HEK293 (cell line): ENCODE data around the gene PHF20.
A peak's percentile ranks its signal among the peaks of the same experiment; 100 is the strongest.

Experiments
- CTCF ChIA-PET: fragments of 350-600 bp; formaldehyde crosslinking; extraction: SDS; loops from one replicate; lab custom pipeline; 2021; ENCODE audit warnings: antibody characterized with exemption; lab: Yijun Ruan, JAX
- POLR2A ChIA-PET: fragments of 300-600 bp; formaldehyde crosslinking; extraction: SDS; loops from one replicate; lab custom pipeline; 2020; ENCODE audit warnings: antibody characterized with exemption, inconsistent platforms; lab: Yijun Ruan, JAX
- H3K27ac ChIP-seq: fragments of 200-500 bp; sonication (Bioruptor generic); 2 replicates; pipeline ENCODE4 v1.5.1; 2014; ENCODE audit warnings: low read depth, low read length, control low read depth, inconsistent platforms; ENCODE audit errors: extremely low read depth
- H3K36me3 ChIP-seq, 2 experiments: fragments of 200-500 bp in 1 of 2; sonication (Bioruptor generic) in 1 of 2; 1 replicate in 1 of 2; 2 replicates in 1 of 2; pipeline ENCODE4 v1.5.1; 2014 to 2017; ENCODE audit warnings: inconsistent platforms in 2 of 2, low read length in 2 of 2; ENCODE audit not compliant: control insufficient read depth in 2 of 2, insufficient read depth in 1 of 2
- H3K4me1 ChIP-seq: fragments of 200-500 bp; sonication (Bioruptor generic); 2 replicates; pipeline ENCODE4 v1.5.1; 2014; ENCODE audit warnings: mild to moderate bottlenecking, low read length, inconsistent platforms; ENCODE audit not compliant: control insufficient read depth, insufficient read depth
- H3K4me3 ChIP-seq: 2 replicates; pipeline ENCODE4 v1.5.1; 2011; ENCODE audit warnings: low read depth, mild to moderate bottlenecking, control low read depth, low read length, moderate library complexity
- H3K9me3 ChIP-seq: fragments of 200-500 bp; sonication (Bioruptor generic); 2 replicates; pipeline ENCODE4 v1.5.1; 2014; ENCODE audit warnings: low read depth, low read length, inconsistent platforms; ENCODE audit not compliant: control insufficient read depth, insufficient read depth
- GLIS1 ChIP-seq: fragments of 450-650 bp; formaldehyde crosslinking; IDR thresholded peaks from 2 replicates; pipeline ENCODE4 v1.5.1; 2016; ENCODE audit warnings: missing biosample characterization, missing genetic modification characterization
- GLIS2 ChIP-seq: fragments of 450-650 bp; formaldehyde crosslinking; IDR thresholded peaks from 2 replicates; pipeline ENCODE4 v1.5.1; 2016; ENCODE audit warnings: missing biosample characterization, missing genetic modification characterization
- HOXC10 ChIP-seq: sonication (generic); formaldehyde crosslinking; IDR thresholded peaks from 2 replicates; pipeline ENCODE4 v1.8.1; 2023; ENCODE audit warnings: mild to moderate bottlenecking, missing genetic modification reagents
- KLF7 ChIP-seq: fragments of 450-650 bp; formaldehyde crosslinking; IDR thresholded peaks from 2 replicates; pipeline ENCODE4 v1.5.1; 2016; ENCODE audit warnings: missing biosample characterization, missing genetic modification characterization, borderline replicate concordance
- KLF8 ChIP-seq: fragments of 450-650 bp; formaldehyde crosslinking; IDR thresholded peaks from 2 replicates; pipeline ENCODE4 v1.5.1; 2016; ENCODE audit warnings: missing biosample characterization, missing genetic modification characterization
- KLF9 ChIP-seq: fragments of 450-650 bp; formaldehyde crosslinking; IDR thresholded peaks from 2 replicates; pipeline ENCODE4 v1.5.1; 2016; ENCODE audit warnings: missing biosample characterization, missing genetic modification characterization, low read depth
- MYNN ChIP-seq: fragments of 450-650 bp; formaldehyde crosslinking; IDR thresholded peaks from 2 replicates; pipeline ENCODE4 v1.5.1; 2016; ENCODE audit warnings: missing biosample characterization, missing genetic modification characterization, borderline replicate concordance
- RBAK ChIP-seq: fragments of 450-650 bp; formaldehyde crosslinking; IDR thresholded peaks from 2 replicates; pipeline ENCODE4 v1.5.1; 2016; ENCODE audit warnings: missing biosample characterization, missing genetic modification characterization
- SCRT1 ChIP-seq: fragments of 450-650 bp; formaldehyde crosslinking; IDR thresholded peaks from 2 replicates; pipeline ENCODE4 v1.5.1; 2016; ENCODE audit warnings: missing biosample characterization, missing genetic modification characterization, borderline replicate concordance
- SCRT2 ChIP-seq: fragments of 450-650 bp; formaldehyde crosslinking; IDR thresholded peaks from 2 replicates; pipeline ENCODE4 v1.5.1; 2016; ENCODE audit warnings: missing biosample characterization, missing genetic modification characterization
- SP7 ChIP-seq: fragments of 450-650 bp; formaldehyde crosslinking; IDR thresholded peaks from 2 replicates; pipeline ENCODE4 v1.5.1; 2016; ENCODE audit warnings: missing biosample characterization, missing genetic modification characterization
- TRIM28 ChIP-seq: IDR thresholded peaks from 2 replicates; pipeline ENCODE4 v1.6.1; 2011; ENCODE audit warnings: low read length, control low read depth, borderline replicate concordance
- ZBTB48 ChIP-seq: fragments of 450-650 bp; formaldehyde crosslinking; IDR thresholded peaks from 2 replicates; pipeline ENCODE4 v1.5.1; 2016; ENCODE audit warnings: missing biosample characterization, missing genetic modification characterization
- ZBTB7A ChIP-seq: fragments of 450-650 bp; formaldehyde crosslinking; IDR thresholded peaks from 2 replicates; pipeline ENCODE4 v1.5.1; 2016; ENCODE audit warnings: low read depth, missing biosample characterization, missing genetic modification characterization
- ZNF133 ChIP-seq: fragments of 450-650 bp; formaldehyde crosslinking; IDR thresholded peaks from 2 replicates; pipeline ENCODE4 v1.5.1; 2016; ENCODE audit warnings: missing biosample characterization, missing genetic modification characterization
- ZNF140 ChIP-seq: fragments of 450-650 bp; formaldehyde crosslinking; IDR thresholded peaks from 2 replicates; pipeline ENCODE4 v1.5.1; 2016; ENCODE audit warnings: missing biosample characterization, missing genetic modification characterization
- ZNF16 ChIP-seq: fragments of 450-650 bp; formaldehyde crosslinking; IDR thresholded peaks from 2 replicates; pipeline ENCODE4 v1.5.1; 2016; ENCODE audit warnings: low read depth, missing biosample characterization, missing genetic modification characterization
- ZNF169 ChIP-seq: fragments of 450-650 bp; formaldehyde crosslinking; IDR thresholded peaks from 2 replicates; pipeline ENCODE4 v1.5.1; 2016; ENCODE audit warnings: missing biosample characterization, missing genetic modification characterization
- ZNF2 ChIP-seq: fragments of 450-650 bp; formaldehyde crosslinking; IDR thresholded peaks from 2 replicates; pipeline ENCODE4 v1.5.1; 2016; ENCODE audit warnings: missing biosample characterization, missing genetic modification characterization
- ZNF211 ChIP-seq: fragments of 450-650 bp; formaldehyde crosslinking; IDR thresholded peaks from 2 replicates; pipeline ENCODE4 v1.5.1; 2016; ENCODE audit warnings: low read depth, missing biosample characterization, missing genetic modification characterization
- ZNF223 ChIP-seq: fragments of 450-650 bp; formaldehyde crosslinking; IDR thresholded peaks from 2 replicates; pipeline ENCODE4 v1.5.1; 2016; ENCODE audit warnings: missing biosample characterization, missing genetic modification characterization
- ZNF391 ChIP-seq: fragments of 450-650 bp; formaldehyde crosslinking; IDR thresholded peaks from 2 replicates; pipeline ENCODE4 v1.5.1; 2016; ENCODE audit warnings: low read depth, missing biosample characterization, missing genetic modification characterization, borderline replicate concordance
- ZNF416 ChIP-seq: fragments of 450-650 bp; formaldehyde crosslinking; IDR thresholded peaks from 2 replicates; pipeline ENCODE4 v1.5.1; 2016; ENCODE audit warnings: missing biosample characterization, missing genetic modification characterization
- ZNF426 ChIP-seq: fragments of 450-650 bp; formaldehyde crosslinking; IDR thresholded peaks from 2 replicates; pipeline ENCODE4 v1.5.1; 2017; ENCODE audit warnings: missing biosample characterization, missing genetic modification characterization, mild to moderate bottlenecking, inconsistent platforms, moderate library complexity
- ZNF514 ChIP-seq: fragments of 450-650 bp; formaldehyde crosslinking; IDR thresholded peaks from 2 replicates; pipeline ENCODE4 v1.5.1; 2016; ENCODE audit warnings: missing biosample characterization, missing genetic modification characterization
- ZNF571 ChIP-seq: fragments of 450-650 bp; formaldehyde crosslinking; IDR thresholded peaks from 2 replicates; pipeline ENCODE4 v1.5.0; 2017; ENCODE audit warnings: missing biosample characterization, missing genetic modification characterization
- ZNF600 ChIP-seq: fragments of 450-650 bp; formaldehyde crosslinking; IDR thresholded peaks from 2 replicates; pipeline ENCODE4 v1.5.1; 2016; ENCODE audit warnings: missing biosample characterization, missing genetic modification characterization
- ZNF629 ChIP-seq: fragments of 450-650 bp; formaldehyde crosslinking; IDR thresholded peaks from 2 replicates; pipeline ENCODE4 v1.5.1; 2017; ENCODE audit warnings: missing biosample characterization, missing genetic modification characterization
- ZNF785 ChIP-seq: fragments of 450-650 bp; formaldehyde crosslinking; IDR thresholded peaks from 2 replicates; pipeline ENCODE4 v1.5.1; 2016; ENCODE audit warnings: missing biosample characterization, missing genetic modification characterization
- TF ChIP-seq, protein P1 (sequence below): fragments of 450-650 bp; formaldehyde crosslinking; IDR thresholded peaks from 2 replicates; pipeline ENCODE4 v1.5.1; 2016; ENCODE audit warnings: missing biosample characterization, missing genetic modification characterization, borderline replicate concordance

Gene PHF20

DNA sequence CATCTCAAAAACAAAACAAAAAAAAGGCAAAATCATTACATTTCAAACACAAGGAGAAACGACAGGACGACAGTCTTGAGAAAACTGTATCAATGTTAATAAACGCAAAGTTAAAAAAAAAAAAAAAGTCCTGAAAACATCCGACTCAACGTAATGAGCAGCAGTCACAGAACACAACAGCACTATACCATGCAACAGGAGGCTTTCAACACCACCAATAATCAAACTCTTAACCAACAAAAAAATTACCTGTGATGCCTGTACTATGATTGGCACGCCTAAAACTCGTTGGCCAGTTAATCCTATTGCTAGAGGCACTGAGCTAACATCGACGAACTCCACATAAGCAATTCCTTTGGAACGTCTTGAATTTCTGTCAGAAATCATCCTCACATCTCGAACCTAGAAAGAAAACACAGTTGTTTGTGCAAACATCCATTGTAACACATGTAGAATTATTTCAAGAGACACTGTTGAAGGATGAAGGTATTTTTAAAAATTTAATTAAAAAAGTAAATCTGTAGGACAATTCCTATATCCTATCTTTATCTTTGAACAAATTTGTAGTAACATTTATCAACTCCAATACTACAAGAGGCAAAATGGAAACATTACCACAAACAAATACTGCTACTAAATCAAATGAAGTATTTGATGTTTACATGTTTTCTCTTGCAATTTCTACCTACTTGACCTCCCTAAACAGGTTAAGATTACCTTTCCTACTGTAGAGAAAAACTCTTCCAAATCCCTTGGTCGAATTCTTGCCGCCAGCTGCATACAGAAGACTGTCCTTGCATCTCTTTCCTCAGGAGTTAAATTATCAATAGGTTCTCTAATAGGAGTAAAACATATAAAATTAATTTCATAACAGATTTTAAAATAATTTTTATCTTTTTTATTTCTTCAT is 47.2 kb upstream of the PHF20 start (continued):
- TF ChIP-seq SCRT1 (tag by site-specific recombination): 0 out of 2 replicates have a peak, but pooled peaks have one; percentile 21
- TF ChIP-seq SCRT2 (tag by site-specific recombination): peak; percentile 56
- no peak for TF ChIP-seq ZBTB7A

DNA sequence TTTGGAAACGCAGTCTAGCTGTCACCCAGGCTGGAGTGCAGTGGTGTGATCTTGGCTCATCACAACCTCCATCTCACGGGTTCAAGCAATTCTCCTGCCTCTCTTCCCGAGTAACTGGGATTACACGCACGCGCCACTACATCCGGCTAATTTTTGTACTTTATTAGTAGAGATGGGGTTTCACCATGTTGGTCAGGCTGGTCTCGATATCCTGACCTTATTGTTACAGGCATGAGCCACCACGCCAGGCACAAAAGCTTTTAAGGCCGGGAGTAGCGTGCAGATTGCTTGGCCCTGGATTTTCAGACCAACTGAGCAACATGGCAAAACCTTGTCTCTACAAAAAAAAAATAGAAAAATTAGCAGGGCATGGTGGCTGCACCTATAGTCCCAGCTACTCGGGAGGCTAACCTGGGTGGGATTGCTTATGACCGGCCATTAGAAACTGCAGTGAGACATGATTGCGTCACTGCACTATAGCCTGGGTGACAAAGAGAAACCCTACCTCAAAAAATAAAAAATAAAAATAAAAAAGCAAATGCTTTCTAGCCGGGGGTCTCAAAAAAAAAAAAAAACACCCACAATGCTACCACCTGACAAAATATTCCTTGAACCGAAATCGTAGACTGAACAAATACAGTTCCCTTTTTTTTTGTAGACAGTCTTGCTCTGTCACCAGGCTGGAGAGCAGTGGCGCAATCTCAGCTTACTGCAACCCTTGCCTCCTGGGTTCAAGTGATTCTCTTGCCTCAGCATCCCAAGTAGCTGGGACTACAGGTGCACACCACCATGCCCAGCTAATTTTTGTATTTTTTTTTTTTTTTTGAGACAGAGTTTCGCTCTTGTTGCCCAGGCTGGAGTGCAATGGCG is 44.7 kb upstream of the PHF20 start:
- H3K9me3 ChIP-seq: no peaks in the 10 kb centered on the region
- CTCF ChIA-PET: no interaction called here
- no peak overlapping the region for H3K4me3 ChIP-seq
- POLR2A ChIA-PET: interaction anchor here (0.7 to 2.3 kb wide), 5 partner anchors 13 to 115 kb away, joined by 3 to 21 read pairs (median 4); partner anchors contain the start of gene RBM39
- H3K36me3 ChIP-seq: peaks cover 82 to 98% of the 10 kb centered on the region in 2 experiments
- no peak overlapping the region for H3K27ac ChIP-seq
- no peaks in the 10 kb centered on the region for H3K4me1 ChIP-seq
- TF ChIP-seq GLIS2 (tag by site-specific recombination): no peak
- TF ChIP-seq ZNF571 (tag by site-specific recombination): no peak
- TF ChIP-seq ZNF600: no peak
- no peak for TF ChIP-seq MYNN
- TF ChIP-seq ZNF140 (tag by site-specific recombination): no peak
- TF ChIP-seq GLIS1: no peak
- no peak for TF ChIP-seq SP7 (tag by site-specific recombination)
- TF ChIP-seq ZNF133: no peak
- no peak for TF ChIP-seq KLF9
- TF ChIP-seq ZBTB48: no peak
- TF ChIP-seq ZNF391: no peak
- no peak for TF ChIP-seq TRIM28
- no peak for TF ChIP-seq HOXC10 (CRISPR knock-in tag)
- TF ChIP-seq ZNF416 (tag by site-specific recombination): no peak

DNA sequence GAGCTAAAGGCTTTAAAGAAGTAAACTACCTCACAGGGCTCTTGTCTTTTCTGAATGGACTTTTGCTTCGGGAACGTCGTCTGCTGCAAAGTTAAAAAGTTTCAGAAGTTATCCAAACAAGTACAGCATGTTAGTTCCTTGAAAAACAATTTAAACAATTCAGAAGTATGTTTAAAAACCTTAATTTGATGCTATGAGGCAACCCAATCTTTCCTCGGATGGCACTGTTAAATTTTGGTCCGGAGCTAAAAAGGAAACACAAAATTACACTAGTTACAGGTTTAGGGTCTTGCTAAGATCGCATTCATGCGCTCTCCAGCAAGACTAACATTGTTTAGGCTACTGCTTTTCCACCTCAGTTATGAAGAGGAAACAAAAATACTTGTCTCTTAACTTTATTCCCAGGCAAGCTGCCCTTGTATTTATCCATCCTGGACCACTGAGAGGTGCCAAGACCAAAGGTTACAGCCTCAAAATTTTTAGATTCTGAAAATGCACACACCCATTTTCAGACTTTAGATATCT is 42.5 kb upstream of the PHF20 start:
- Histone ChIP-seq H3K27ac (no peak overlapping the region), H3K9me3 (no peaks in the 10 kb centered on the region), H3K36me3 (peaks cover 81 to 98% of the 10 kb centered on the region in 2 experiments), H3K4me1 (no peaks in the 10 kb centered on the region), H3K4me3 (no peak overlapping the region)
- CTCF ChIA-PET: no interaction called here
- POLR2A ChIA-PET: interaction anchor here (1.0 to 2.3 kb wide), 3 partner anchors 10 to 13 kb away, joined by 4 to 21 read pairs (median 4); partner anchors contain the start of gene RBM39
- TF ChIP-seq, protein P1, sequence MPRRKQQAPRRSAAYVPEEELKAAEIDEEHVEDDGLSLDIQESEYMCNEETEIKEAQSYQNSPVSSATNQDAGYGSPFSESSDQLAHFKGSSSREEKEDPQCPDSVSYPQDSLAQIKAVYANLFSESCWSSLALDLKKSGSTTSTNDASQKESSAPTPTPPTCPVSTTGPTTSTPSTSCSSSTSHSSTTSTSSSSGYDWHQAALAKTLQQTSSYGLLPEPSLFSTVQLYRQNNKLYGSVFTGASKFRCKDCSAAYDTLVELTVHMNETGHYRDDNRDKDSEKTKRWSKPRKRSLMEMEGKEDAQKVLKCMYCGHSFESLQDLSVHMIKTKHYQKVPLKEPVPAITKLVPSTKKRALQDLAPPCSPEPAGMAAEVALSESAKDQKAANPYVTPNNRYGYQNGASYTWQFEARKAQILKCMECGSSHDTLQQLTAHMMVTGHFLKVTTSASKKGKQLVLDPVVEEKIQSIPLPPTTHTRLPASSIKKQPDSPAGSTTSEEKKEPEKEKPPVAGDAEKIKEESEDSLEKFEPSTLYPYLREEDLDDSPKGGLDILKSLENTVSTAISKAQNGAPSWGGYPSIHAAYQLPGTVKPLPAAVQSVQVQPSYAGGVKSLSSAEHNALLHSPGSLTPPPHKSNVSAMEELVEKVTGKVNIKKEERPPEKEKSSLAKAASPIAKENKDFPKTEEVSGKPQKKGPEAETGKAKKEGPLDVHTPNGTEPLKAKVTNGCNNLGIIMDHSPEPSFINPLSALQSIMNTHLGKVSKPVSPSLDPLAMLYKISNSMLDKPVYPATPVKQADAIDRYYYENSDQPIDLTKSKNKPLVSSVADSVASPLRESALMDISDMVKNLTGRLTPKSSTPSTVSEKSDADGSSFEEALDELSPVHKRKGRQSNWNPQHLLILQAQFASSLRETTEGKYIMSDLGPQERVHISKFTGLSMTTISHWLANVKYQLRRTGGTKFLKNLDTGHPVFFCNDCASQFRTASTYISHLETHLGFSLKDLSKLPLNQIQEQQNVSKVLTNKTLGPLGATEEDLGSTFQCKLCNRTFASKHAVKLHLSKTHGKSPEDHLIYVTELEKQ: no peak
- TF ChIP-seq ZNF785 (tag by site-specific recombination) (no peak), SCRT1 (tag by site-specific recombination) (no peak), ZNF223 (tag by site-specific recombination) (no peak), RBAK (no peak), ZNF629 (no peak), KLF7 (tag by site-specific recombination) (no peak), KLF8 (tag by site-specific recombination) (no peak), ZNF426 (tag by site-specific recombination) (no peak), ZNF2 (tag by site-specific recombination) (no peak), ZNF211 (tag by site-specific recombination) (no peak), ZNF169 (no peak), ZNF16 (tag by site-specific recombination) (no peak), ZNF514 (tag by site-specific recombination) (no peak)
